ENCODE data around the gene SLC37A4.
"Not testable (repeated sequence)": the region's sequence is repeated elsewhere in the genome, so short reads cannot be mapped to it uniquely, and the experiment has no call there.

SLC37A4 gene

DNA sequence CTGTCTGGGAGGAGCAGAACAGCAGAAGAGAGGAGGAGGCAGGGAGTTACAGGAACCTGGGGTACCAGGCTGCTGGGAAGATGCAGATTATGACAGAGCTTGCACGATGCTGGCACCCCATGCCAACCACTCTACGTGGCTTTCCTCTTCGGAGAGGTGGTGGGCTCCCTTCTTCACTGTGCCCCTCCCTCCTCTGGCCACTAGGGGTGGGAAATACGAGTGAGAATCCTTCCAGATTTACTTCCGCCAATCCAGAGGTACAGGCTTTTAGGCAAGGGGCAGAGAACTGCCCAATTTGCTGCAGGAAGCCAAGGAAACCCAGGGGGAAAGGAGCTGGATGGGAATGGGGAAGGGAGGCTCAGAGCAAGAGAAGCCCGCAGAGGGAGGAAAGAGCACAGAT is 14.0 kb upstream of the SLC37A4 start:
- H3K4me3 ChIP-seq (ENCODE audit: low read depth, low read length), result no peak overlapping the region
- DNase-seq (ENCODE audit: low read depth), result no peak

DNA sequence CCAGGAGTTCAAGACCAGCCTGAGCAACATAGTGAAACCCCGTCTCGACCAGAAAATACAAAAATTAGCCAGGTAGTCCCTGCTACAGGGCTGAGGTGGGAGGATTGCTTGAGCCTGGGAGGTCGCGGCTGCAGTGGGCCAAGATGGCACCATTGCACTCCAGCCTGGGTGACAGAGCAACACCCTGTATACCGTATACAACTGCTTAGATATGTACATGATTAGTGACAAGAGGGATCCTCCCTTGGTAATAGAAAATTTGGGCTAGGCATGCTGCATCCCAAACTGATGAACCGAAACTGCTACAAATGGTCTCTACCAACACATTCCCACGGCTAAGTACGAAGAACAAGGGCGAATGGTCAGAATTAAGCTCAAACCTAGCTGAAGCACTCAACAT is 12.2 kb upstream of the SLC37A4 start:
- DNase-seq (ENCODE audit: low read depth), result no peak
- no peak overlapping the region for H3K4me3 ChIP-seq (ENCODE audit: low read depth, low read length)

DNA sequence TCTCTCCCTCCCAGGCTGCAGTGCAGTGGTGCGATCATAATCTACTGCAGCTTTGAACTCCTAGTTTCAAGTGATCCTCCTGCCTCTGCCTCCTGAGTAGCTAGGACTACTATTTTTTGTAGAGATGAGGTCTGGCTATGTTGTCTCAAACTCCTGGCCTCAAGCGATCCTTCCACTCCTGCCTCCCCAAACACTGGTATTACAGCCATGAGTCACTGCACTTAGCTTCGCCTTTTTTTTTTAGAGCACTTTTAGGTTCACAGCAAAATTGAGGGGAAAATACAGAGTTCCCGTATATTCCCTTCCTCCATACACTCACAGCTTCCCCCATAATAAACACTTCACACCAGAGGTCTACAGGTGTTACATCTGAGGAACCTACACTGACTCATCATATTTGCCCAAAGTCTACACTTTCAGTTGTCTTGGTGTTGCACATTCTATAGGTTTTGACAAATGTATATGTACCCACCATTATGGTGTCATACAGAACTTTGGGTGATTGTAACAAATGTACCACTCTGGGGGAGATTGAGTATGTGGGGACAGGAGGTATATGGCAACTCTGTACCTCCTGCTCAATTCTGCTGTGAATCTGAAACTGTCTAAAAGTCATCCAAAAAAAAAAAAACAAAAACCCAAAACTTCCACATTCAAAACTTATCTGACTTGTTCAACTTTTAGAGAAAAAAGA is 11.3 kb upstream of the SLC37A4 start:
- no peak overlapping the region for H3K4me3 ChIP-seq (ENCODE audit: low read depth, low read length)
- DNase-seq (ENCODE audit: low read depth), result no peak

DNA sequence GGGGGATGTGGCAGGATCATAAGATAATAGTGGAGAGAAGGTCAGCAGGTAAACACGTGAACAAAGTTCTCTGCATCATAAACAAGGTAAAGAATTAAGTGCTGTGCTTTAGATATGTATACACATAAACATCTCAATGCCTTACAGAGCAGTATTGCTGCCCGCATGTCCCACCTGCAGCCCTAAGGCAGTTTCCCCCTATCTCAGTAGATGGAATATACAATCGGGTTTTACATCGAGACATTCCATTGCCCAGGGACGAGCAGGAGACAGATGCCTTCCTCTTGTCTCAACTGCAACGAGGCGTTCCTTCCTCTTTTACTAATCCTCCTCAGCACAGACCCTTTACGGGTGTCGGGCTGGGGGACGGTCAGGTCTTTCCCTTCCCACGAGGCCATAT is 8.8 kb upstream of the SLC37A4 start:
- DNase-seq (ENCODE audit: low read depth); H3K4me3 ChIP-seq (ENCODE audit: low read depth, low read length): not testable (repeated sequence)

DNA sequence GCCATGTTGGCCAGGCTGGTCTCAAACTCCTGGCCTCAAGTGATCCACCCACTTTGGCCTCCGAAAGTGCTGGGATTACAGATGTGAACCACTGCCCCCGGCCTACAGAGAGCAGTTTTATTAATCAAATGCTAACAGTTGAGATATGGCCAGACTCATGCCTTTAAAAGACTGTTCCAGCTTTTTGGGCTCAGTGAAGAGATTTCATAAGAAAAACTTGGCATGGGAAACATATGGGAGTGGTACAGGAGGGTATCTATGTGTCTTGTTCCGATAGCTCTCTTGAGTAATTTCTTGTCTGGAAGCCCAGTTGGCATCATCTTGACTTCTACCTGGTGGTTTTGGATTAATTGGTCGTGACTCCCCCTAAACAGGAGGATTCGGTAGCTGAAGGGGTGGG is 8.2 kb upstream of the SLC37A4 start:
- no peak overlapping the region for H3K4me3 ChIP-seq (ENCODE audit: low read depth, low read length)
- no peak for DNase-seq (ENCODE audit: low read depth)

DNA sequence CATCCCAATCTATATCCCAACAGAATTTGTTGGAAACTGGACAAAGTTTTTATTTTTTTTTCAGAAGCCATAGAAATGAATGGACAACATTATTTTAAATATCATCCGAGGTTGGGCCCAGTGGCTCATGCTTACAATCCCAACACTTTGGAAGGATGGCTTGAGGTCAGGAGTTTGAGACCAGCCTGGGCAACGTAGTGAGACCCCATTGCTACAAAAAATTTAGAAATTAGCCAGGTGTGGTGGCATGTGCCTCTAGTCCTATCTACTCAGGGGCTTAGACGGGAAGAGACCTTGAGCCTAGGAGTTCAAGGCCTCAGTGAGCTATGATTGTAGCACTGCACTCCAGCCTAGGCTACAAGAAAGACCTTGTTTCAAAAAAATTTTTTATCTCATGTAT is 4.1 kb upstream of the SLC37A4 start:
- no peak overlapping the region for H3K4me3 ChIP-seq (ENCODE audit: low read depth, low read length)
- DNase-seq (ENCODE audit: low read depth), result no peak

DNA sequence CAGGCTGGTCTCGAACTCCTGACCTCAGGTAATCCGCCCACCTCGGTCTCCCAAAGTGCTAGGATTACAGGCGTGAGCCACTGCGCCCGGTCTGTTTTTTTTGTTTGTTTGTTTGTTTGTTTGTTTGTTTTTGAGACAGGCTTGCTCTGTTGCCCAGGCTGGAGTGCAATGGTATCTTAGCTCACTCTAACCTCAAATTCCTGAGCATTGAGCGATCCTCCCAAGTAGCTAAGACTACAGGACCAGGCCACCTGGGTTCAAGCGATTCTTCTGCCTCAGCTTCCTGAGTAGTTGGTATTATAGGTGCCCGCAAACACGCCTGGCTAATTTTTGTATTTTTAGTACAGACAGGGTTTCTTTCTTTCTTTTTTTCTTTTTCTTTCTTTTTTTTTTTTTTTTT is 2.7 kb upstream of the SLC37A4 start:
- DNase-seq (ENCODE audit: low read depth); H3K4me3 ChIP-seq (ENCODE audit: low read depth, low read length): not testable (repeated sequence)

DNA sequence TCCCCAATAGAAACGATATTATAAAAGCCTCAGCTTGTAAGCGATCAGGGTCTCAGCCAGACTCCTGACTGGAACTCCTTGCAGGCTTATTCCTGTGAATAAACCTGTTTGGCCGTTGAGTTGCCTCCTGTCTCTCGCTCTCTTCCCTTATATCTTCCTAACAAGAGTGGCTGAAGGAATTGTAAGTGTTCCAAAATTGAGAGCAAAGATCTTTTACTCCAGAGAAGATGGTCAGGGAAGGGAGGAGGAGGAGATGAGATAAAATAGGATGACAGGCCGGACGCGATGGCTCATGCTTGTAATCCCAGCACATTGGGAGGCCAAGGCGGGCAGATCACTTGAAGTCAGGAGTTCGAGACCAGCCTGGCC is 1.2 kb upstream of the SLC37A4 start:
- H3K4me3 ChIP-seq (ENCODE audit: low read depth, low read length), result no peak overlapping the region
- DNase-seq (ENCODE audit: low read depth), result no peak

DNA sequence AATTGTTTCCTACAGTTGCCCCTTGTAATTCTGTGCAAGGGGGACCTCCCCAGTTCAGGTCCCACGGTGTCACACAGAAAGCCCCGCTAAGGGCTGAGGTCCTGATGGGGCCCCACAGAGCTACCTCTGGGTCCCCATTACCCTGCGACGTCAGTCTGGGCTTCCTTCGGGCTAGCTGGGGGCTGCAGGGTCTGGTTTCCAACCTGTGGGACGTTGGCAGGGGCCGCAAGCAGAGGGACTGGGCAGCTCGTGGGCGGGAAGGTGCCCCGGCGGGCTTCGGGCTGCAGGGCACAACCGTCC is 698 bp downstream of the SLC37A4 start:
- no peak for DNase-seq (ENCODE audit: low read depth)
- H3K4me3 ChIP-seq (ENCODE audit: low read depth, low read length), result peak overlapping the region; percentile 89

DNA sequence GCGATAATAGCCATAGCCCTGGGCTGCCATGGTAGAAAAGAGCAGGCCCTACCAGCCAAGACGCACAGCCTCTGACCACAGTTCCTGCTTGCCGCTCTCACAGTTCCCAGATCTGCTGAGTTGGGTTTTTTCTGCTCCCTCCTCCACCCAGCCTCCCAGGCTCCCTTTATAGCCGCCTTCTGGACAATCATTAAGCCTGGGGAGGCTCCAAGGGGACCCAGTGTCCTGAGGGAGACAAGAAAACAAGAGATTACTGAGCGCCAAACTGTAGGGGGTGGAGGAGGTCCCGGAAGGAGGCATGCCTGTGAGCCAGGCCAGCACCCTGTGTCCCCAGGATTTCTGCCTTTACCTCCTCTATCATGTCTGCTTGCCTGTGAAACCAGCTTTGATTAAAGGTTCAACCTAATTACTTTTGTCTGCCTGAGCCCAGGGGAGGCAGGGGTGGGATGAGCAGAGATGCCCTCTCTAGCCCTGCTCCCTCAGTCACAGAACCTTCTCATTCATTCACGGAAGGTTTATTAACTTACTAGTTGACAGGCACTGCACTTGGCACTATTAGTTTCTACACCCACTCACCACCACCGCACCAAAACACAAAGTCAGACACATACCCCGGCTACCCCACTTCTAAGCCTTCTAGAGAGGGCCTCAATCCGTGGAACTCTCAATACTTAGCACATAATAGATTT is 1.2 kb downstream of the SLC37A4 start:
- H3K4me3 ChIP-seq (ENCODE audit: low read depth, low read length), result peak overlapping the region; percentile 89
- no peak for DNase-seq (ENCODE audit: low read depth)

DNA sequence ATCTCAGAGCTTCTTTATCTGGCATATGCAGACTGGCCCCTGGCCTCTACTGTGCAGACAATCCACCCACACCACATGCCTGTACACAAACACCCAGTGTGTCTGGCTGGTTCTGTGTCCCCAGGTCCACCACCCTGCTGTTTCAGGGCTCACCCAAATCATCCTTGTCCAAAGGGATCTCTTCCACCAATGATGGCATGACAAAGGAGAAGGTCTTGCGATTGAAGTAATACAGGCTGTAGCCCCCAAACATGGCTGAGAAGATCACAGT is 1.7 kb downstream of the SLC37A4 start:
- no peak overlapping the region for H3K4me3 ChIP-seq (ENCODE audit: low read depth, low read length)
- no peak for DNase-seq (ENCODE audit: low read depth)

DNA sequence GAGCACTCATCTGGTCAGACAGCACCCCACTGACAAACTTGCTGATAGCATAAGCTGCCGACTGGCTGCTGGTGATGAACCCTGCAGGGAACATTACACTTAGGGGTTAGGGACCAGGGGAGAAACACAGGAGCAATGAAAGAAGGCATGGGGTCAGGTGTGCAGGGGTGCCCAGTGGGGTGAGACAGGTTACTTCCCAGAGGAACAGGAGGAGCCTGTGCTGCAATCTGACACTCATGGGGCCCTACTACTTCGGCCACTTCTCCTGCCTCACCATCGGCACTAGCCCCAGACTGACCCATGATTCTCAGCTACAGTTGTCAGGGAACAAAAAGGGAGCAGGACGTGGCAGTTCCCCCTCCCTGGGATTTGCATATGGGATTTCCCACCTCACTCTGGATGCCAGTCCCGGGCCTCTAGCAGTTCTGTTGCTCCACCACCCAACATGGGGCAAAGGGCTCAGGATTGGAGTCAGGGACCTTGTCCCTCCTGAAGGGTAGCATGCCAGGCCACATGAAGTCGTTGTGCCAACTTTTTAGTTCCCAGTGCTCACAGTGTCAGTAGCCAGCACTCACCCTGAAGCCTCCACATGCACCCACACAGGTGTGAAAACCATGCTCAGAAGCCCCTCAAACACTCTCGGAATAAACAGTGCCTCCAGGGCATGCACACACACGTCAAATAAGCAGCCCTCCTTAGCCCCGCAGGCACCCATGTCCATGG is 2.2 kb downstream of the SLC37A4 start:
- DNase-seq (ENCODE audit: low read depth), result no peak
- no peak overlapping the region for H3K4me3 ChIP-seq (ENCODE audit: low read depth, low read length)

DNA sequence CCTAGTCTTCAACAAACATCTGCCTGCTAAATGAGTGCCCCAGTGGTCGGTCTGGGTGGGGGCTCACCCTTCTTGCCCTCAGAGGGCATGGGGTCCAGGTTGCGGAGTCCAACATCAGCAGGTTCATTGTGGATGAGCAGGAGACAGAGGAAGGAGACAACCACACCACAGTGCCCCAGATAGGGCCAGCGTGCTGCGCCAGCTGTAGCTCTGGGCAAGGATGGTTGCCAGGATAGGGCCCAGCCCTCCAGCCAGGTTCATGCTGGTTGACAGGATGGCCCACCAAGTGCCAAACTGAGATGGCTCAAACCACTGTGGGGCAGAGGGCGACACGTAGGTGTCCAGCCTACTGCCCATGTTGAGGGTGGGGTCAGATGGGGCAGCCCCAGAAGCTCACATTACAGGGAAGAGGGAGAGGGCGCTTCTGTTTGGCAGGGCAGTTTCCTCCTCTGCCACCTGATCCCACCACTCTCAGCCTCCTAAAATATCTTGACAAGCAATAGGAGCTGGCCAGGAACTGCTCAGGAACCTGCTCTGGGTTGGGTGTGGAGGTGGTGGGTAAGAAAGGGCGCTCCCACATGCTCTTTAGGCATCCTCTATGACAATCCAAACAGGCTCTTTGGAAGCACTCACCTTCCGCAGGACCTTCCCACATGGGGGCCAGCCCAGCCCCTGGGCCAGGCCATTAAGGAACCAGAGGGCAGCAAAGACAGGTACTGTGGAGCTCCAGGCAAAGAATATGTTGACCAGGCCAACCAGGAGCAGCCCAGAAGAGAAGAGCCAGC is 2.9 kb downstream of the SLC37A4 start:
- DNase-seq (ENCODE audit: low read depth), result no peak
- no peak overlapping the region for H3K4me3 ChIP-seq (ENCODE audit: low read depth, low read length)

DNA sequence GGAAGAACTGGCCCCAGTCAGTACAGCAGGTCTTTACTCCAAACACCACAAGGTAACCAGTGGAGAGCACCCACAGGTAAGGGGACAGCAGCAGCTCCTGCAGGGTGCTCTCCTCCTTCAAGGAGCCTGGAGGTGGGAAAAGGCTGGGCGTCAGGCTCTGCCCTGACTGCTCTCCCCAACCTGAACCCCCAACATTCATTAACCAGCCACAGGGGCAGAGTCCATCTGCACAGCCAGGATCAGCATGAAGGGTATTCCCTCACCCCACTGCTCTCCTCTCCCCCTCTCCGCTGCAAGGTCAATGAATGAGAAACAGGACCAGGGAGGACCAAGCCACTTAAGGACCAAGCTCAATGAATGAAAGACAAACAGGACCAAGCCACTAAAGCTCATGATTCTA is 3.7 kb downstream of the SLC37A4 start:
- no peak overlapping the region for H3K4me3 ChIP-seq (ENCODE audit: low read depth, low read length)
- no peak for DNase-seq (ENCODE audit: low read depth)

DNA sequence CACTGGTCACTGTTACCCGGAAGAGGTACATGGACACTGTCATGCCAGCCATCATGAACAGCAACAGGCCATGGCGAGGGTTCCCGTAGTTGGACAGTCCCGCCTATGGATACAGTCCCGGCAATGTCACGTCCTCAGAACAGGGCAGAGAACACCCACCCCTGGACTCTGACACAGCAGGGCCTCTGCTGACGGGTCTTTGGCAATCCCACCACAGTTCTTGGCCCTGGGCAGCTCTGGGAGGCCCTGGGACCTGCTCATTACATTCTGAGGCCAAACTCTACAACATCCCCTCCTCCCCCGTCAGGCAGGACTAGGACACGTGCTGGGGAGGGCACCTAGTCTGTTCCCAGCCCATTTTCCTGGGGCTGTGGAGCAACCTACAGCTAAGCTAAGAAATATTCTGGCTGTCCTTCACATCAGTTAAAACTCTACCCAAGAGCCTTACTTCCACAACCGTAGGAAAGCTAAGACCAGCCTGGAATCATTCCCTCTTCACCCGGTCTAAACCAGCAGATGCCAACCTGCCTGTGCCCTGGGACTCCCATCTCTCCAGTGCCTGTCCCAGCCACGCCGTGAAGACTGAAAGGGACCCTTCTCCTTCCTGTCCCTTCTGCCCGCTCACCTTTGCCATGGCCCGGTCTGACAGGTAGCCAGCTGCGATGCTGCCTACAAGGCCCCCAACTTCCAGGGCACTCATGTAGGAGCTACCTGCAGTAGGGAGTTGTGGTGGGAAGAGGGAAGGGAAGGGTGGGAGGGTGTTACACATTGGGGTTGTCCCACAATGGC is 4.5 kb downstream of the SLC37A4 start:
- H3K4me3 ChIP-seq (ENCODE audit: low read depth, low read length), result no peak overlapping the region
- DNase-seq (ENCODE audit: low read depth), result no peak

DNA sequence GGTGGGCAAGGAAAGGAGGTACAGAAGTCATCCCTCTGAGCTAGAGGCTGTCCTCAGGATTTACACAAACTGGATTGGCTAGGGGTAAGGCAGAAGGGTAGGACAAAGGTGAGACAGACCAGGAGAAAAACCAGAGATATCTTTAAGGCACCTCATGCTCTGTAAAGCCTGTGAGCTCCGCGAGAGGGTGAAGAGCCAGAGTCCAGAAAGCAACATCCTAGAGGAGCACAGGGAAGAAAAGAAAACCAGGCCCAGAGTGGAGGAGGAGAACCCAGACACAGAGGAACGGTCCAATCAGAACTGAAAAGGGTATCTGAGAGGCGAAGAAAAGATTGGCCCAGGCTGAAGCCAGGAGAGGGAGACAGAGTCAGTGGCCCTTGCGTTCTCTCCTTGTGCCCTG is 5.1 kb downstream of the SLC37A4 start:
- no peak for DNase-seq (ENCODE audit: low read depth)
- H3K4me3 ChIP-seq (ENCODE audit: low read depth, low read length), result no peak overlapping the region

DNA sequence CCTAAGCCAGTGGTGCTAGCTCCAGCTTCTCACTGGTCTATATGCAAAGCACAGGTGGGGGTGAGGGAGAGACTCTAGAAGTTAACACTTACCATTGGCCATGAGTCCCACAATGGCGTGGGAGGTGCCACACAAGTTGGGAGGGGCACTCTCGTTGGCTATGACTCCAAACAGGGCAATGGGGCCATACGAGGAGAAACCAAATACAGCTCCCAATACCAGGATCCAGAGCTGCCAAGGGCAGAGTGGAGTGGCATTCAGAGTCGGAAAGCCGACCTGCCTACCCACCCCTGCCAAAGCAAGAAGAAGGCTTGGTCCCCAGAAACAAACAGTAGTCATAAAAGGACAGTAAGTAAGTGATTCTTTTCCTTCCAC is 5.6 kb downstream of the SLC37A4 start:
- DNase-seq (ENCODE audit: low read depth), result no peak
- H3K4me3 ChIP-seq (ENCODE audit: low read depth, low read length), result no peak overlapping the region

DNA sequence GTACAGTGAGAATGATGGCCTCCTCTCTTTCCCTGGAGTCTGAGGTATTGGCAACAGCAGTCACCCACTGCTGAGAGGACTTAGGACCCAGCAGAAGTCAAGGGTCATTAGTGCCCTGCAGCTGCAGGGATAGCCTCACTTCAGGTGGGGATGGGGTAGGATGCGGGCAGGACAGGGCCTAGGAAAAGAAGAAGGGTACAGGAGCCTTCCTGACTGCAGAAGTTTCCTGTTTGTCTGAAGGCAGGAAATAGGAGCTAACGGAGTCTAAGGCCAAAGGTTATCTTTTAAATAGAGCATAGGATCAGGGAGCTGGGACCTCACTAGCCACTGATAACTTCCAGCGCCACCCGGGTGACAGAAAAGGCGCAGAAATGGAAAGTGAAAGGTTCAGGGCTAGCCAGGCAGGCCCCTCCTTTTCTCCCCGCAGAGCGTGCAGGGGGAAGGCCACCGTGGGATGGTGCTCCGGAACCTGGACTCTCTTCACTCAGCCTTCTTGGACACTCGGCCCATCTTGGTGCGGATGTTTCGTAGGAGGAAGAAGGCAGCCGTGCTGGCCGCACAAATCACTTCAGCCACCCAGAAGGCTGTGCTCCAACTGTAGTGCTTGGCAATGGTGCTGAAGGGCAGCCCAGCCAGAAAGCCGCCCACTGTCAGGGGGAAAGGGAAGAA is 6.1 kb downstream of the SLC37A4 start:
- no peak for DNase-seq (ENCODE audit: low read depth)
- no peak overlapping the region for H3K4me3 ChIP-seq (ENCODE audit: low read depth, low read length)

DNA sequence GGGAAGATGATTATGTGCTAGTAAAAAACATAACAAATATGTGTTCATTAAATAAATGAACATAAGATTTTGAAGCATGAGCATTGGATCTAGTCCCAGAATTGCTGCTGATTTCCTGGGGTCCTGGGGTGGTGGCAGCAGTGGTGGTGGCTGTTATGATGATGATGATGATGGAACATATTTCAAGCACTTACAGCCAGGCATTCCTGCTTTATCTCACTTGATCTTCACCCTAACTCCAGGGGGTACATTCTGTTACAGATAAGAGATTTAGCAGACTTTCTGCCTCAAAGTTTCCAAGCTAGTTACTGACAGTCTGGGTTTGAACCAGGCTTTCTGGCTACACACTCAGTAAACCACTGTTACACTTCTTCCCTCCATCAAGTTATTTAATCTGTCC is 6.9 kb downstream of the SLC37A4 start:
- no peak for DNase-seq (ENCODE audit: low read depth)
- H3K4me3 ChIP-seq (ENCODE audit: low read depth, low read length), result no peak overlapping the region

Data from skeletal muscle cell (primary cell).